Vagina (tissue), 2 donors: ENCODE measurements around the gene CKB. TPM values are rescaled to one million over a fixed set of nuclear protein-coding genes. Genes with fewer than 3 reads are reported as not detected.

ENCODE experiments used
- DNase-seq, 2 donors: peaks; one replicate each; pipeline ENCODE4 v3.0.0-alpha.2; 2017; ENCODE audit errors: extremely low spot score in 2 of 2
- H3K27ac ChIP-seq: fragments of 200-600 bp; sonication (generic); one replicate; pipeline ENCODE4 v1.5.1; 2019
- H3K27me3 ChIP-seq: fragments of 200-600 bp; sonication (generic); one replicate; pipeline ENCODE4 v1.5.1; 2019
- H3K36me3 ChIP-seq, 2 donors: fragments of 200-600 bp; sonication (generic); one replicate each; pipeline ENCODE4 v1.5.1; 2017 to 2019
- H3K4me1 ChIP-seq: fragments of 200-600 bp; sonication (generic); one replicate; pipeline ENCODE4 v1.5.1; 2019
- H3K4me3 ChIP-seq, 2 donors: fragments of 200-600 bp; sonication (generic); 1 replicate in 1 of 2; 2 replicates in 1 of 2; pipeline ENCODE4 v1.5.1; 2016 to 2019
- H3K9me3 ChIP-seq: fragments of 200-600 bp; sonication (generic); one replicate; pipeline ENCODE4 v1.5.1; 2019
- POLR2A ChIP-seq, 2 donors: fragments of 450-650 bp; IDR thresholded peaks; one replicate each; pipeline ENCODE4 v1.6.1; 2017; ENCODE audit warnings: antibody characterized with exemption in 2 of 2, mild to moderate bottlenecking in 2 of 2, moderate library complexity in 2 of 2
- POLR2AphosphoS5 ChIP-seq, 2 donors: sonication (generic); formaldehyde crosslinking; IDR thresholded peaks; one replicate each; pipeline ENCODE4 v1.9.0; 2017; ENCODE audit warnings: antibody characterized with exemption in 2 of 2, mild to moderate bottlenecking in 2 of 2, low read depth in 1 of 2; ENCODE audit not compliant: insufficient read depth in 1 of 2
- intact Hi-C: fragments of 100-400 bp; cut with DNase I; formaldehyde crosslinking; loops from one replicate; pipeline ENCODE4 v1.15.1; 2023
- total RNA-seq: library from RNA; depleted of rRNA; stranded (reverse); fragments of >200 nt; gene quantifications from one replicate; pipeline ENCODE4 v1.2.3, GENCODE V29; 2016
- TF ChIP-seq, protein P1 (sequence below), 3 experiments: fragments of 450-650 bp in 2 of 3; fragments of 200-600 bp in 1 of 3; sonication (generic) in 1 of 3; IDR thresholded peaks; one replicate each; pipeline ENCODE4 v1.5.1; 2017 to 2019; ENCODE audit warnings: antibody characterized with exemption in 3 of 3, mild to moderate bottlenecking in 2 of 3, moderate library complexity in 2 of 3

Gene CKB
- total RNA-seq, 1 donor from 2014 or later: 179 TPM

DNA sequence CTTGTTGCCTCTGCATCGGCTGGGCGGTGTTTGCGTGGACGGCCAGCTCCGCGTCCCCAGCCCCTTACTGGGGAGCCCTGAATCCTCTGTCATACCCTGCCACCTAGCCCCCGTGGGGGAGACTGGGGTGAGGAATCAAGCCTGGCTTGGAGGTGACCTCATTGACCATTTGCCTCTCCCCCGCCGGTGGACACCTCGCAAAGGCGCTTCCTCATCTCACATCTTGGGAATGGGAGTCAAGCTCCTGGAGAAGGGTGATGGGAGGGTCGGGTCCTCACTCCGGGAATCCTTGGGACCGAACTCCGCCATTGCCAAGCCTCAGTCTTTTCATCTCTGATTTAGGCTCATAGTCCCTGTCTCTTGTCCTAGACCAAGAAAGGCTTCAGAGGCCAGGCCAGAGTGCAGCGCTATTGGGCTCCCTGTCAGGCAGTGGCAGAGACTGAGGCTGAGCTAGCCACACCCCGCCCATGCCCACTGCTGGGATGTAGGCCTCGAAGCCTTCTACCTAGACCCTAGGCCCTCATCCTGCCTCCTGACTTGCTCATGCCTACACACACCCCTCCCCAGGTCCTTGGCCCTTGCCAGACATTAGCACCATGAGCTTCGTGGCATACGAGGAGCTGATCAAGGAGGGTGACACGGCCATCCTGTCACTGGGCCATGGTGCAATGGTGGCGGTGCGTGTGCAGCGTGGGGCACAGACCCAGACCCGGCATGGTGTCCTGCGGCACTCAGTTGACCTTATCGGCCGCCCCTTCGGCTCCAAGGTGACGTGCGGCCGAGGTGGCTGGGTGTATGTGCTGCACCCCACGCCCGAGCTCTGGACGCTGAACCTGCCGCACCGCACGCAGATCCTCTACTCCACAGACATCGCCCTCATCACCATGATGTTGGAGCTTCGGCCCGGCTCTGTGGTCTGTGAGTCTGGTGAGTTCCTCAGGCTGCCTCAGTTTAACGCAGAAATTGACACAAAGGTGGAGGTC, 7.0 kb upstream of the CKB start:
- H3K27ac ChIP-seq: peak overlapping the region; percentile 90
- peaks cover 0 to 5% of the 10 kb centered on the region in 2 donors for H3K36me3 ChIP-seq
- no peaks in the 10 kb centered on the region for H3K27me3 ChIP-seq
- H3K4me3 ChIP-seq: peak overlapping the region; percentile 67 to 73
- no peaks in the 10 kb centered on the region for H3K9me3 ChIP-seq
- no peak for DNase-seq
- TF ChIP-seq POLR2A (IDR thresholded peaks at IDR 0.05) (no peak), POLR2AphosphoS5 (IDR thresholded peaks at IDR 0.05; ENCODE audit: insufficient read depth in 1 of 2, low read depth in 1 of 2) (no peak)
- TF ChIP-seq, protein P1, sequence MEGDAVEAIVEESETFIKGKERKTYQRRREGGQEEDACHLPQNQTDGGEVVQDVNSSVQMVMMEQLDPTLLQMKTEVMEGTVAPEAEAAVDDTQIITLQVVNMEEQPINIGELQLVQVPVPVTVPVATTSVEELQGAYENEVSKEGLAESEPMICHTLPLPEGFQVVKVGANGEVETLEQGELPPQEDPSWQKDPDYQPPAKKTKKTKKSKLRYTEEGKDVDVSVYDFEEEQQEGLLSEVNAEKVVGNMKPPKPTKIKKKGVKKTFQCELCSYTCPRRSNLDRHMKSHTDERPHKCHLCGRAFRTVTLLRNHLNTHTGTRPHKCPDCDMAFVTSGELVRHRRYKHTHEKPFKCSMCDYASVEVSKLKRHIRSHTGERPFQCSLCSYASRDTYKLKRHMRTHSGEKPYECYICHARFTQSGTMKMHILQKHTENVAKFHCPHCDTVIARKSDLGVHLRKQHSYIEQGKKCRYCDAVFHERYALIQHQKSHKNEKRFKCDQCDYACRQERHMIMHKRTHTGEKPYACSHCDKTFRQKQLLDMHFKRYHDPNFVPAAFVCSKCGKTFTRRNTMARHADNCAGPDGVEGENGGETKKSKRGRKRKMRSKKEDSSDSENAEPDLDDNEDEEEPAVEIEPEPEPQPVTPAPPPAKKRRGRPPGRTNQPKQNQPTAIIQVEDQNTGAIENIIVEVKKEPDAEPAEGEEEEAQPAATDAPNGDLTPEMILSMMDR (IDR thresholded peaks at IDR 0.05): no peak
- intact Hi-C loops: no loop called here
- peaks cover 81% of the 10 kb centered on the region for H3K4me1 ChIP-seq

DNA sequence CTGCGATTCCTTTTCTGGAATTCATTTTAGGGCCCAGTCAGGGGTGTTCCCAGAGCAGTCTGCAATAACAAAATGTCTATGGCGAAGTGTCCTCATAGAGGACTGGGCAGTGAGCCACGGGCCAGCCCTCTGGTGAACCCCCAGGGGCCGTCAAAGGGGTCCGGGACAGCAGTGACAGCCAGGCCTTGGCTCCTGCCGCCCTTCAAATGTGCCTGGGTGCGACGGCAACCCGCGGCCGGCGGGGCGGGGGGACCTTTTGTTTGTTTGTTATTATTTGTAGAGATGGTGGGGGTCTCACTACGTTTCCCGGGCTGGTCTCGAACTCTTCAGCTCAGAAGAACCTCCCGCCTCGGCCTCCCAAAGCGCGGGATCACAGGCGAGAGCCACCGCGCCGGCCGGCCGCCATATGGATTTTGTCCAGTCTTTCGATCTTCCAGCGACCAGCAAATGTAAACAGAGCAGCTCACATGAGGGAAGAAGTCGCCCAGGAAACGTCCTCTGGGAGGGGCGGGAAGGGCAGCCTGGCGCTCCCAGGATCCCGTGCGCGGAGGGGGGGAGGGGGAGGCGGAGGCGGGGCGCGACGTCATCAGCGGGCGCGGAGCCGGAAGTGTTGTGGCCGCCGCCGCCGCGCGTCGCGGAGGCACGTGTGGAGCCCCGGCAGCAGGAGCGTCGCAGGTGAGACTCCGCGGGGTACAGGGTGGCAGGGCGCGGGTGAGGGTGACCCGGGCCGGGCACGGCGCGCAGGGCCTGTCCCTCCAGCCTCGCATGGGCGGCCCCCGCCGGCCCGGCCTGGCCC, 6.2 kb upstream of the CKB start, which contains the start of gene TRMT61A:
Gene TRMT61A (plus strand): TSS at position 610 of the 796 bp plus-strand sequence. CDS start 783 bp downstream, outside the sequence.
- no peak for DNase-seq
- TF ChIP-seq POLR2A (IDR thresholded peaks at IDR 0.05): no peak
- peak; percentile 71 to 83 for TF ChIP-seq POLR2AphosphoS5 (IDR thresholded peaks at IDR 0.05; ENCODE audit: insufficient read depth in 1 of 2, low read depth in 1 of 2)
- TF ChIP-seq, protein P1 (IDR thresholded peaks at IDR 0.05): no peak
- H3K27me3 ChIP-seq: no peaks in the 10 kb centered on the region
- intact Hi-C loops: no loop called here
- H3K9me3 ChIP-seq: no peaks in the 10 kb centered on the region
- H3K27ac ChIP-seq: peak within 1 kb of the TSS; percentile 90
- no peaks in the 10 kb centered on the region for H3K36me3 ChIP-seq
- H3K4me3 ChIP-seq: peak within 1 kb of the TSS; percentile 67 to 73
- peaks cover 72% of the 10 kb centered on the region for H3K4me1 ChIP-seq

DNA sequence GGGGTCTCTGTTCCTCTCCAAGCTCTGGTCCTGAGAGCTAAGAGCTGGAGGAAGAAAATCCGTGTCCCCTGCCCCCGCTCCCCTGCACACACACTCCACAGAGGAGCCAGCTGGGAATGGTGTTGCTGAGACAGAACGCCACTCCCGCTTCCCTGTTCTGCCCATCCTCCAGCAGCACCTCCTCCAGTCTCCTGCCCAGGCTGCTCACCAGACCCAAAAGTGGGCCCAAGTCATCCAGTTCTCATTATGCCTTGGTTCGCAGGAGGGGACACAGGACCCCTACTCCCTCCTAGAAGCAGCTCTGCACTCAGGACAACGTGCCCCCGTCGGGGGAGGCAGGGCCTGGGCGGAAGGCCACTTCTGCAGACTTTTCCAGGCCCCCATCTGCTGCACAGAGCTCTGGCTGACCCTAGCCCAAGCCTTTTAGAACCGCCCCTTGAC, 5.5 kb upstream of the CKB start:
- intact Hi-C loops: no loop called here
- DNase-seq: no peak
- peak overlapping the region; percentile 67 to 73 for H3K4me3 ChIP-seq
- no peaks in the 10 kb centered on the region for H3K36me3 ChIP-seq
- H3K27me3 ChIP-seq: no peaks in the 10 kb centered on the region
- H3K9me3 ChIP-seq: no peaks in the 10 kb centered on the region
- TF ChIP-seq POLR2A (IDR thresholded peaks at IDR 0.05) (no peak), POLR2AphosphoS5 (IDR thresholded peaks at IDR 0.05; ENCODE audit: insufficient read depth in 1 of 2, low read depth in 1 of 2) (no peak)
- TF ChIP-seq, protein P1 (IDR thresholded peaks at IDR 0.05): no peak
- H3K4me1 ChIP-seq: peaks cover 72% of the 10 kb centered on the region
- peak overlapping the region; percentile 90 for H3K27ac ChIP-seq

DNA sequence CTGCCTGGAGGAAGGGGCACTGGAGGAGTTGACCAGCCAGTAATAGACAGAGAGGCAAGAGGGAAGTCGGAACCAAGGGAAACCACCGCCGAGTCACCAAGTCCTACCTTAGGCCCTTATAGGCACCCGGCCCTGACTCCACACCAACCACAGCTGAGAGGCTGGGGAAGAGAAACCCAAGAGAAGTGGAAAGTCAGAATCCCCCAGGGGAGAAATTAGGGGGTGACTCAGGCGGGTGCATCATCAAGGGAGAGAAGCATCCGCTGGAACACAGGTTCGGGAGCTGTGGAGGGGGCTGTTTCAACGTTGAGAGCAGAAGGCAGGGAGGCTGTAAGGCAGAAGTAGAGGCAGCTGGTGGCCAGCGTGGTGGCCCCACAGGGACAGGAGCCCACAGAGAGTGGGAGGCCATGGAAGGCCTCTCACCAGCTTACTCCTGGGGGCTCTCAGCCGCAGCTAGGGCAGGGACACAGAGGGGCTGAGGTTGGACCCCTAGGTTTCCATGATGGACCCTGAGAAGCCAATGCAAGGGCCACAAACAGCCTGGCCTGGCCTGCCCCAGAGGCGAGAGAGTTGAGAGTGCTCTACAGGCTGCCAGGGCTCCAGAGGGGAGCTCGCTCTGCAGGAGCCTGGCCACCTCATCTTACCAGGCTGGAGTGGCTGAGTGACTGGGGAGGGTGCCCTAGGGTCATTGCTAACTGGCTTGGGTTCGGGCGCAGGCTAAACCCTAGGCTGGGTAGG, 4.9 kb upstream of the CKB start:
- Histone ChIP-seq H3K27ac (peak overlapping the region; percentile 90), H3K36me3 (no peaks in the 10 kb centered on the region), H3K27me3 (no peaks in the 10 kb centered on the region), H3K9me3 (no peaks in the 10 kb centered on the region), H3K4me3 (peak overlapping the region in 1 of 2 donors; percentile 67), H3K4me1 (peaks cover 71% of the 10 kb centered on the region)
- intact Hi-C loops: no loop called here
- no peak for DNase-seq
- no peak for TF ChIP-seq POLR2AphosphoS5 (IDR thresholded peaks at IDR 0.05; ENCODE audit: insufficient read depth in 1 of 2, low read depth in 1 of 2)

DNA sequence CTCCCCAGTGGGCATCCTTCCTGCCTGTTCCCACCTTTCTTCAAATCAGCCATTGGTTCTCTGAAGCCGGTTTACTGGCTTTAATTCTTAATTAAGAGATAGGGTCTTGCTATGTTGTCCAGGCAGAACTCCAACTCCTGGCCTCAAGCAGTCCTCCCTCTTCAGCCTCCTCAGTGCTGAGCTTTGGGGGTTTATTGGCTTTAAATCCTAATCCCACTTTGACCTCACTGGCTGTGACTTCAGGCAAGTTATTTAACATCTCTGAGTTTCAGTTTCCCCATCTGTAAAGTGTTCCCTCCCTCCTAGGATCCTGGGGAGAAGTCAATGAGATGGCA, 4.3 kb upstream of the CKB start:
- intact Hi-C loops: no loop called here
- TF ChIP-seq, protein P1 (IDR thresholded peaks at IDR 0.05): no peak
- no peak for TF ChIP-seq POLR2AphosphoS5 (IDR thresholded peaks at IDR 0.05; ENCODE audit: insufficient read depth in 1 of 2, low read depth in 1 of 2)
- TF ChIP-seq POLR2A (IDR thresholded peaks at IDR 0.05): no peak
- H3K27ac ChIP-seq: peak overlapping the region; percentile 90
- H3K4me1 ChIP-seq: peaks cover 68% of the 10 kb centered on the region
- H3K4me3 ChIP-seq: no peak overlapping the region
- DNase-seq: no peak
- H3K27me3 ChIP-seq: no peaks in the 10 kb centered on the region
- no peaks in the 10 kb centered on the region for H3K9me3 ChIP-seq
- no peaks in the 10 kb centered on the region for H3K36me3 ChIP-seq
